Activated T-helper 2 cell treated with anti-CD3 and anti-CD28 coated beads, Interferon-gamma antibody, Interleukin-2, Interleukin-4, amounts not matched to agents 10 μg/mL and 5 μg/mL and 100 μg/mL, durations not matched to agents 14 hours and 24 hours and 36 hours (primary cell): ENCODE results near the gene KLF7. TPM values are rescaled to one million over a fixed set of nuclear protein-coding genes. Genes with fewer than 3 reads are reported as not detected.

Source experiments
- DNase-seq: peaks from one replicate; pipeline ENCODE4 v3.0.0; 2021; ENCODE audit warnings: low spot score
- H3K27ac Mint-ChIP-seq: one replicate; pipeline ENCODE4 v1.8.0; 2021; ENCODE audit warnings: mixed read lengths
- H3K27me3 Mint-ChIP-seq: one replicate; pipeline ENCODE4 v1.8.0; 2021; ENCODE audit warnings: low read depth, mixed read lengths
- H3K36me3 Mint-ChIP-seq: one replicate; pipeline ENCODE4 v1.8.0; 2021; ENCODE audit warnings: low read depth, mixed read lengths
- H3K4me1 Mint-ChIP-seq: one replicate; pipeline ENCODE4 v1.8.0; 2021; ENCODE audit warnings: low read depth, mixed read lengths
- H3K4me3 Mint-ChIP-seq: one replicate; pipeline ENCODE4 v1.8.0; 2021; ENCODE audit warnings: low read depth, mild to moderate bottlenecking, moderate library complexity, mixed read lengths
- H3K9me3 Mint-ChIP-seq: one replicate; pipeline ENCODE4 v1.8.0; 2021; ENCODE audit warnings: mixed read lengths
- intact Hi-C: fragments of 100-400 bp; cut with micrococcal nuclease; formaldehyde crosslinking; loops from one replicate; pipeline ENCODE4 v1.15.1; 2023
- total RNA-seq: library from RNA; stranded (reverse); gene quantifications from 2 replicates; pipeline ENCODE4 v1.2.3, GENCODE V29; 2022

KLF7 gene
- total RNA-seq, 1 donor from 2014 or later = 19.3 TPM

GRCh38 chr2:207163756-207164005 is 2.1 kb downstream of the KLF7 start:
- H3K9me3 Mint-ChIP-seq = no peaks in the 10 kb centered on the region
- peaks cover 53% of the 10 kb centered on the region for H3K4me1 Mint-ChIP-seq
- peak overlapping the region; percentile 98 for H3K4me3 Mint-ChIP-seq
- H3K27me3 Mint-ChIP-seq = no peaks in the 10 kb centered on the region
- intact Hi-C loops = loop anchor here (1.0 to 10.0 kb wide), 7 partner anchors 7 to 461 kb away; partner anchors contain the start of genes FASTKD2, MDH1B and METTL21A
- H3K36me3 Mint-ChIP-seq = peaks cover 28% of the 10 kb centered on the region
- no peak for DNase-seq
- H3K27ac Mint-ChIP-seq = peak overlapping the region; percentile 97

- no peak for DNase-seq
- Mint-ChIP-seq H3K9me3 (no peaks in the 10 kb centered on the region), H3K27ac (peak overlapping the region; percentile 97), H3K36me3 (peaks cover 31% of the 10 kb centered on the region), H3K4me1 (peaks cover 57% of the 10 kb centered on the region), H3K4me3 (peak overlapping the region; percentile 98), H3K27me3 (no peaks in the 10 kb centered on the region)
- intact Hi-C loops = loop anchor here (1.0 to 10.0 kb wide), 5 partner anchors 40 to 462 kb away; partner anchors contain the start of genes FASTKD2, MDH1B and METTL21A
Observed at GRCh38 chr2:207163053-207163755, 2.5 kb downstream of the KLF7 start.

GRCh38 chr2:207162316-207162715 is 3.4 kb downstream of the KLF7 start:
- Mint-ChIP-seq H3K9me3 (no peaks in the 10 kb centered on the region), H3K27me3 (no peaks in the 10 kb centered on the region), H3K36me3 (peaks cover 38% of the 10 kb centered on the region), H3K4me3 (peak overlapping the region; percentile 98), H3K27ac (no peak overlapping the region), H3K4me1 (peaks cover 57% of the 10 kb centered on the region)
- DNase-seq = no peak
- intact Hi-C loops = loop anchor here (2.0 to 10.0 kb wide), 4 partner anchors 116 to 462 kb away; partner anchors contain the start of genes FASTKD2, MDH1B and METTL21A

GRCh38 chr2:207161247-207162123 is 4.3 kb downstream of the KLF7 start:
- H3K4me3 Mint-ChIP-seq = no peak overlapping the region
- intact Hi-C loops = loop anchor here (2.0 to 10.0 kb wide), 4 partner anchors 115 to 463 kb away; partner anchors contain the start of genes FASTKD2, MDH1B and METTL21A
- H3K27ac Mint-ChIP-seq = no peak overlapping the region
- no peaks in the 10 kb centered on the region for H3K27me3 Mint-ChIP-seq
- H3K36me3 Mint-ChIP-seq = peaks cover 45% of the 10 kb centered on the region
- DNase-seq = no peak
- H3K9me3 Mint-ChIP-seq = no peaks in the 10 kb centered on the region
- peaks cover 63% of the 10 kb centered on the region for H3K4me1 Mint-ChIP-seq

GRCh38 chr2:207160115-207160514 is 5.6 kb downstream of the KLF7 start:
- H3K4me3 Mint-ChIP-seq = no peak overlapping the region
- no peaks in the 10 kb centered on the region for H3K9me3 Mint-ChIP-seq
- H3K27me3 Mint-ChIP-seq = no peaks in the 10 kb centered on the region
- peaks cover 55% of the 10 kb centered on the region for H3K36me3 Mint-ChIP-seq
- H3K4me1 Mint-ChIP-seq = peaks cover 77% of the 10 kb centered on the region
- no peak for DNase-seq
- H3K27ac Mint-ChIP-seq = no peak overlapping the region
- intact Hi-C loops = loop anchor here (10.0 kb wide), 3 partner anchors 365 to 465 kb away; partner anchors contain the start of genes FASTKD2, MDH1B and METTL21A

GRCh38 chr2:207159002-207159401 is 6.7 kb downstream of the KLF7 start:
- Mint-ChIP-seq H3K27me3 (no peaks in the 10 kb centered on the region), H3K36me3 (peaks cover 64% of the 10 kb centered on the region), H3K9me3 (no peaks in the 10 kb centered on the region), H3K27ac (no peak overlapping the region), H3K4me1 (peaks cover 80% of the 10 kb centered on the region), H3K4me3 (no peak overlapping the region)
- DNase-seq = no peak
- intact Hi-C loops = no loop called here

GRCh38 chr2:207157731-207158130 is 8.0 kb downstream of the KLF7 start:
- no peak overlapping the region for H3K4me3 Mint-ChIP-seq
- intact Hi-C loops = no loop called here
- DNase-seq = no peak
- no peak overlapping the region for H3K27ac Mint-ChIP-seq
- no peaks in the 10 kb centered on the region for H3K27me3 Mint-ChIP-seq
- peaks cover 79% of the 10 kb centered on the region for H3K4me1 Mint-ChIP-seq
- H3K9me3 Mint-ChIP-seq = no peaks in the 10 kb centered on the region
- peaks cover 70% of the 10 kb centered on the region for H3K36me3 Mint-ChIP-seq

GRCh38 chr2:207157162-207157481 is 8.6 kb downstream of the KLF7 start:
- Mint-ChIP-seq H3K4me3 (no peak overlapping the region), H3K36me3 (peaks cover 68% of the 10 kb centered on the region), H3K9me3 (no peaks in the 10 kb centered on the region), H3K4me1 (peaks cover 79% of the 10 kb centered on the region), H3K27me3 (no peaks in the 10 kb centered on the region), H3K27ac (no peak overlapping the region)
- DNase-seq = no peak
- intact Hi-C loops = no loop called here

- H3K4me3 Mint-ChIP-seq = no peak overlapping the region
- peaks cover 66% of the 10 kb centered on the region for H3K36me3 Mint-ChIP-seq
- no peaks in the 10 kb centered on the region for H3K27me3 Mint-ChIP-seq
- peaks cover 78% of the 10 kb centered on the region for H3K4me1 Mint-ChIP-seq
- no peaks in the 10 kb centered on the region for H3K9me3 Mint-ChIP-seq
- intact Hi-C loops = loop anchor here (1.0 kb wide), 3 partner anchors 8 to 83 kb away; no protein-coding TSS in a partner anchor
- H3K27ac Mint-ChIP-seq = no peak overlapping the region
- DNase-seq = no peak
Observed at GRCh38 chr2:207156451-207157161, 9.1 kb downstream of the KLF7 start.

GRCh38 chr2:207155516-207156444 is 10.0 kb downstream of the KLF7 start:
- no peaks in the 10 kb centered on the region for H3K9me3 Mint-ChIP-seq
- peaks cover 72% of the 10 kb centered on the region for H3K4me1 Mint-ChIP-seq
- peak overlapping the region; percentile 9 for H3K27ac Mint-ChIP-seq
- H3K4me3 Mint-ChIP-seq = no peak overlapping the region
- DNase-seq = no peak
- intact Hi-C loops = loop anchor here (1.0 kb wide), 3 partner anchors 9 to 82 kb away; no protein-coding TSS in a partner anchor
- peaks cover 58% of the 10 kb centered on the region for H3K36me3 Mint-ChIP-seq
- H3K27me3 Mint-ChIP-seq = no peaks in the 10 kb centered on the region

GRCh38 chr2:207154556-207155510 is 10.9 kb downstream of the KLF7 start:
- DNase-seq = no peak
- peaks cover 57% of the 10 kb centered on the region for H3K36me3 Mint-ChIP-seq
- H3K9me3 Mint-ChIP-seq = no peaks in the 10 kb centered on the region
- H3K27ac Mint-ChIP-seq = no peak overlapping the region
- peaks cover 78% of the 10 kb centered on the region for H3K4me1 Mint-ChIP-seq
- intact Hi-C loops = no loop called here
- no peaks in the 10 kb centered on the region for H3K27me3 Mint-ChIP-seq
- no peak overlapping the region for H3K4me3 Mint-ChIP-seq
